Measurements from ENCODE around the gene RIMKLB. TPM values are rescaled to one million over a fixed set of nuclear protein-coding genes. Genes with fewer than 3 reads are reported as not detected.

The RIMKLB gene
- total and polyA plus RNA-seq, 2 of the 8 experiments (the other 6 are each of a cell fraction or from before 2014, with no cell fraction given), result 37.8 to 78.2 TPM

GRCh38 chr12:8828257-8829124 is 130.7 kb downstream of the RIMKLB start:
- POLR2A ChIA-PET (ENCODE audit: partially characterized antibody), result interaction anchor here (0.5 to 1.9 kb wide), 7 partner anchors 9 to 147 kb away, joined by 3 to 6 read pairs (median 4); no protein-coding TSS in a partner anchor

More at GRCh38 chr12:8828257-8829124, 130.7 kb downstream of the RIMKLB start:
- Histone ChIP-seq H2AFZ (ENCODE audit: low read length) (no peak overlapping the region), H2BK120ac (replicated peaks; ENCODE audit: low read depth, low read length) (peak overlapping the region; percentile 75), H2AK5ac (ENCODE audit: low read depth, low read length) (peak overlapping the region; percentile 86; the same call in 1 of the 2 replicates), H2BK12ac (ENCODE audit: low read depth, low read length) (peak overlapping the region; percentile 98), H3K79me1 (ENCODE audit: low read depth, low read length) (no peaks in the 10 kb centered on the region), H3K79me2 (ENCODE audit: control insufficient read depth in 1 of 2, insufficient read depth in 2 of 2, low read length in 2 of 2) (no peaks in the 10 kb centered on the region), H2BK15ac (ENCODE audit: low read length) (0 out of 2 replicates have a peak overlapping the region, but pooled peaks have one; percentile 31), H3K9me3 (ENCODE audit: insufficient read depth in 2 of 2, low read depth in 1 of 2, low read length in 1 of 2) (0 out of 4 replicates have a peak, but pooled peaks cover 0 to 5% of the 10 kb centered on the region in 2 experiments), H3K36me3 (ENCODE audit: control insufficient read depth in 2 of 4, insufficient read depth in 4 of 4, low read length in 3 of 4) (no peaks in the 10 kb centered on the region), H3K56ac (replicated peaks; ENCODE audit: insufficient read length, low read depth, low read length) (no peak overlapping the region), H3K4ac (replicated peaks; ENCODE audit: insufficient read length, low read depth, low read length) (no peak overlapping the region), H3K4me2 (ENCODE audit: insufficient read depth in 1 of 2, low read depth in 2 of 2, low read length in 2 of 2) (no peak overlapping the region; a peak in 1 of 4 replicates), H3K18ac (ENCODE audit: extremely low read depth, low read length) (peak overlapping the region; percentile 81; the same call in 1 of the 2 replicates), H4K91ac (replicated peaks; ENCODE audit: insufficient read length, low read length) (peak overlapping the region; percentile 45), H3K27me3 (replicated peaks in 1 of 4; ENCODE audit: control insufficient read depth in 3 of 4, extremely low read depth in 1 of 4, insufficient read depth in 3 of 4, low read length in 3 of 4) (no peaks in the 10 kb centered on the region), H3K27ac (ENCODE audit: low read depth, low read length) (peak overlapping the region; percentile 36; the same call in 1 of the 2 replicates), H4K8ac (ENCODE audit: extremely low read depth, insufficient read depth, low read length) (no peak overlapping the region; the same call in 1 of the 2 replicates), H3K9ac (replicated peaks in 1 of 4; ENCODE audit: extremely low read depth in 1 of 4, low read depth in 3 of 4, low read length in 3 of 4) (no peak overlapping the region), H3K23ac (ENCODE audit: insufficient read length) (no peak overlapping the region), H4K5ac (ENCODE audit: insufficient read length, low read depth, low read length) (no peak overlapping the region), H4K20me1 (replicated peaks in 1 of 2; ENCODE audit: control insufficient read depth in 1 of 2, insufficient read depth in 2 of 2, low read length in 2 of 2) (no peaks in the 10 kb centered on the region), H3K23me2 (ENCODE audit: low read depth, low read length) (peaks cover 2% of the 10 kb centered on the region), H3K14ac (ENCODE audit: insufficient read length) (no peak overlapping the region), H3K4me3 (ENCODE audit: extremely low read depth in 1 of 4, insufficient read depth in 2 of 4, low read depth in 3 of 4, low read length in 4 of 4) (no peak overlapping the region), H3K4me1 (replicated peaks in 1 of 4; ENCODE audit: control insufficient read depth in 3 of 4, insufficient read depth in 4 of 4, low read length in 3 of 4) (peaks cover 3 to 16% (median 9%) of the 10 kb centered on the region in 4 experiments; a peak in 5 of 7 replicates), H2BK20ac (ENCODE audit: low read length) (peak overlapping the region; percentile 90), H2BK5ac (ENCODE audit: low read depth, low read length) (peak overlapping the region; percentile 89)
- TF ChIP-seq TEAD4 (IDR thresholded peaks at IDR 0.05; ENCODE audit: low read depth, low read length) (peak; percentile 45; the same call in 1 of the 2 replicates), GTF2F1 (IDR thresholded peaks at IDR 0.05; ENCODE audit: borderline replicate concordance, low read depth, low read length) (no peak), MAFK (IDR thresholded peaks at IDR 0.05; ENCODE audit: low read depth, low read length) (peak; percentile 66; the same call in 1 of the 2 replicates), BACH1 (IDR thresholded peaks at IDR 0.05; ENCODE audit: low read length) (peak; percentile 92)
- FAIRE-seq, result no peak
- CTCF ChIA-PET (ENCODE audit: partially characterized antibody), result interaction anchor here (0.9 to 8.2 kb wide), 12 partner anchors 13 to 284 kb away, joined by 3 to 43 read pairs (median 5); no protein-coding TSS in a partner anchor
- 84% methylated on average over 9 of the region's 9 CpGs; no CpG with 5 or more reads in 1 of the 2 experiments for WGBS, 2 experiments (ENCODE audit: extremely low coverage in 1 of 2, insufficient coverage in 1 of 2, insufficient read length in 1 of 2, insufficient replicate concordance in 2 of 2, low coverage in 1 of 2, low lambda C conversion rate in 2 of 2, missing lambda C conversion rate in 1 of 2)
- no peak for DNase-seq (ENCODE audit: low read depth in 1 of 2, low spot score in 2 of 2)

Measured in H1 (cell line).